ENCODE results near the gene ZSCAN5B.
"Not testable (repeated sequence)": the region's sequence is repeated elsewhere in the genome, so short reads cannot be mapped to it uniquely, and the experiment has no call there.

GRCh38 chr19:56197646-56198045 lies at the start of gene ZSCAN5B:
- not testable (repeated sequence) for TF ChIP-seq EZH2 (IDR thresholded peaks at IDR 0.05; ENCODE audit: low read length, missing control alignments); CTCF (conservative IDR thresholded peaks at IDR 0.05 in 1 of 2, IDR thresholded peaks at IDR 0.05 in 1 of 2; ENCODE audit: low read depth in 1 of 2, low read length in 2 of 2)
